ENCODE results near the gene BCL7C. TPM values are rescaled to one million over a fixed set of nuclear protein-coding genes. Genes with fewer than 3 reads are reported as not detected.

Gene BCL7C
- total and polyA plus RNA-seq, 2 of the 13 experiments (the other 11 are each of a cell fraction or from before 2014, with no cell fraction given): 17.7 to 33.8 TPM

- TF ChIP-seq HIC2 (CRISPR knock-in tag; IDR thresholded peaks at IDR 0.05; ENCODE audit: low read depth) (no peak), POLR2AphosphoS2 (IDR thresholded peaks at IDR 0.05; ENCODE audit: low read depth, low read length) (no peak), ASH2L (IDR thresholded peaks at IDR 0.05; ENCODE audit: insufficient read length, low read depth, low read length) (peak; percentile 52), ZNF331 (CRISPR knock-in tag; IDR thresholded peaks at IDR 0.05) (peak; percentile 24; the same call in 1 of the 2 replicates), TARDBP (CRISPR knock-in tag; IDR thresholded peaks at IDR 0.05) (peak; percentile 72; the same call in 1 of the 2 replicates), ZFP62 (CRISPR knock-in tag; IDR thresholded peaks at IDR 0.05) (no peak), MYNN (CRISPR knock-in tag; IDR thresholded peaks at IDR 0.05; ENCODE audit: low read depth) (no peak), LCORL (IDR thresholded peaks at IDR 0.05) (no peak), LCORL (CRISPR knock-in tag; IDR thresholded peaks at IDR 0.05) (no peak; the same call in 1 of the 2 replicates), ZNF549 (CRISPR knock-in tag; IDR thresholded peaks at IDR 0.05) (no peak), YEATS4 (CRISPR knock-in tag; IDR thresholded peaks at IDR 0.05; ENCODE audit: borderline replicate concordance) (peak; percentile 37; the same call in 1 of the 2 replicates), ZSCAN29 (CRISPR knock-in tag; conservative IDR thresholded peaks at IDR 0.05) (no peak), ZNF746 (CRISPR knock-in tag; IDR thresholded peaks at IDR 0.05) (no peak), FOSL1 (CRISPR knock-in tag; IDR thresholded peaks at IDR 0.05; ENCODE audit: borderline replicate concordance) (no peak), KIAA2018 (CRISPR knock-in tag; IDR thresholded peaks at IDR 0.05; ENCODE audit: borderline replicate concordance) (0 out of 2 replicates have a peak, but pooled peaks have one; percentile 7), ZKSCAN8 (CRISPR knock-in tag; IDR thresholded peaks at IDR 0.05; ENCODE audit: borderline replicate concordance) (peak; percentile 22; the same call in 1 of the 2 replicates), ZBTB7B (CRISPR knock-in tag; IDR thresholded peaks at IDR 0.05) (no peak), ZNF710 (CRISPR knock-in tag; IDR thresholded peaks at IDR 0.05; ENCODE audit: borderline replicate concordance) (peak; percentile 26; the same call in 1 of the 2 replicates)
Observed at GRCh38 chr16:30941600-30942425, 47.9 kb upstream of the BCL7C start (continued).

Data from HepG2 (cell line).